ENCODE results near the gene SERPINB13. TPM values are rescaled to one million over a fixed set of nuclear protein-coding genes. Genes with fewer than 3 reads are reported as not detected.

Gene SERPINB13
- total RNA-seq, 1 donor from 2014 or later, result not detected

DNA sequence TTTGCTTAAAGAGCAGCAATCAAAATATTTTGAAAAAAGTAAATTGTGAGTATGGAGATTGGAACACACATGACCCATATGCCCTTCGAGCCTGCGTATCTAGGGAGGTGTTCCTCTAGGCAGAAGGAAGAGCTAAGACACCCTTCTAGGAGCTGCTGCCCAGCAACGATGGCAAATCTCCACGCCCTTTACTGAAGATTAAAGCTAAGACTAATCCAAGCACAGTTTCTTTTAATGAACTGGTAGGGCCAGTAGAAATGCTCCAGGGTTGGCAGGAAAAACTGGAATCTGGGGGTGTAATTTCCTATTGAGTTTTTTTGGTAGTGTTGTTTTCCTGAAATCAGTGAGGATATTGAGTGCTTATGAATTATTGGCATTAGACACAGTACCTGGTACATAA is 712 bp upstream of the SERPINB13 start:
- Mint-ChIP-seq H3K27ac (peak overlapping the region; percentile 17), H3K36me3 (ENCODE audit: insufficient read depth) (no peaks in the 10 kb centered on the region), H3K9me3 (ENCODE audit: low read depth) (no peaks in the 10 kb centered on the region), H3K4me1 (ENCODE audit: low read depth) (peaks cover 3% of the 10 kb centered on the region), H3K27me3 (no peaks in the 10 kb centered on the region), H3K4me3 (ENCODE audit: low read depth) (no peak overlapping the region)
- TF ChIP-seq, protein P1, sequence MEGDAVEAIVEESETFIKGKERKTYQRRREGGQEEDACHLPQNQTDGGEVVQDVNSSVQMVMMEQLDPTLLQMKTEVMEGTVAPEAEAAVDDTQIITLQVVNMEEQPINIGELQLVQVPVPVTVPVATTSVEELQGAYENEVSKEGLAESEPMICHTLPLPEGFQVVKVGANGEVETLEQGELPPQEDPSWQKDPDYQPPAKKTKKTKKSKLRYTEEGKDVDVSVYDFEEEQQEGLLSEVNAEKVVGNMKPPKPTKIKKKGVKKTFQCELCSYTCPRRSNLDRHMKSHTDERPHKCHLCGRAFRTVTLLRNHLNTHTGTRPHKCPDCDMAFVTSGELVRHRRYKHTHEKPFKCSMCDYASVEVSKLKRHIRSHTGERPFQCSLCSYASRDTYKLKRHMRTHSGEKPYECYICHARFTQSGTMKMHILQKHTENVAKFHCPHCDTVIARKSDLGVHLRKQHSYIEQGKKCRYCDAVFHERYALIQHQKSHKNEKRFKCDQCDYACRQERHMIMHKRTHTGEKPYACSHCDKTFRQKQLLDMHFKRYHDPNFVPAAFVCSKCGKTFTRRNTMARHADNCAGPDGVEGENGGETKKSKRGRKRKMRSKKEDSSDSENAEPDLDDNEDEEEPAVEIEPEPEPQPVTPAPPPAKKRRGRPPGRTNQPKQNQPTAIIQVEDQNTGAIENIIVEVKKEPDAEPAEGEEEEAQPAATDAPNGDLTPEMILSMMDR (IDR thresholded peaks at IDR 0.05; ENCODE audit: unreplicated experiment), result no peak
- no peak for DNase-seq (ENCODE audit: low spot score, unreplicated experiment)

DNA sequence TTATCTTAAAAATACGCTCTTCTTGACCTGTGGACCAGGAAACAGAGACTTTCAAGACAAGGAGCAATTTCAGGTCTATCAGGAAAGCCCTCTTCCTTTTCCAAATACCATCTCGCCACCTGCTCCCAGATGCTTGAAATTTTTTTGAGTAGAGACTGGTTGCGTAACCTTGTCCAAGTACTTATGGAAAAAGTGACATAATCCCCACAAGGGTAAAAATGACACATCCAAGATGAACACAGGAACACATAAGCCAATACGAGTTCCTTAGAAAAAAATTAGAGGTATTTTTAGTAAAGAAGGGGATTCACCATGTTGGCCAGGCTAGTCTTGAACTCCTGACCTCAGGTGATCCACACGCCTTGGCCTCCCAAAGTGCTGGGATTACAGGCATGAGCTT is 1.8 kb downstream of the SERPINB13 start:
- TF ChIP-seq, protein P1 (IDR thresholded peaks at IDR 0.05; ENCODE audit: unreplicated experiment), result no peak
- Mint-ChIP-seq H3K4me1 (ENCODE audit: low read depth) (peaks cover 3% of the 10 kb centered on the region), H3K27me3 (no peaks in the 10 kb centered on the region), H3K27ac (no peak overlapping the region), H3K36me3 (ENCODE audit: insufficient read depth) (no peaks in the 10 kb centered on the region), H3K4me3 (ENCODE audit: low read depth) (no peak overlapping the region), H3K9me3 (ENCODE audit: low read depth) (no peaks in the 10 kb centered on the region)
- no peak for DNase-seq (ENCODE audit: low spot score, unreplicated experiment)

DNA sequence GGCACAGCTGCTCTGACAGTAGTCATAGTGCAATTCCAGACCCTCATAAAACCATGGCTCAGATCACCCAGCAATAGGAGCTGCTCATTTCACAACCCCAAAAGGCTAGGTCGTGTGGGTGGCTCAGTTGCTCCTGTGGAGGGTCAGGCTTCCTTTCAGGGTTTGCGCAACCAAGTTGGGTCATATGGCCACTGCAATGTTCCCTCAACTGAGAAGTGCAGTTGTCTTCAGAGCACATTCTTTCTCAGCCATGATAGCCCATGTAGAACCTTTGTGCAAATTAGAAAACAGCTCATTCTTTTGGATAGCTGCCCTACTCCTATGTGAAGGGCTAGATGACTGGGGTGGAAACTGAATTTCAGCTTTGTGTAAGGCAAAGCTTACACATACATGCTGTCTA is 3.2 kb downstream of the SERPINB13 start:
- Mint-ChIP-seq H3K4me1 (ENCODE audit: low read depth) (peaks cover 3% of the 10 kb centered on the region), H3K9me3 (ENCODE audit: low read depth) (no peaks in the 10 kb centered on the region), H3K27ac (no peak overlapping the region), H3K27me3 (no peaks in the 10 kb centered on the region), H3K36me3 (ENCODE audit: insufficient read depth) (no peaks in the 10 kb centered on the region), H3K4me3 (ENCODE audit: low read depth) (no peak overlapping the region)
- no peak for DNase-seq (ENCODE audit: low spot score, unreplicated experiment)
- TF ChIP-seq, protein P1 (IDR thresholded peaks at IDR 0.05; ENCODE audit: unreplicated experiment), result no peak

DNA sequence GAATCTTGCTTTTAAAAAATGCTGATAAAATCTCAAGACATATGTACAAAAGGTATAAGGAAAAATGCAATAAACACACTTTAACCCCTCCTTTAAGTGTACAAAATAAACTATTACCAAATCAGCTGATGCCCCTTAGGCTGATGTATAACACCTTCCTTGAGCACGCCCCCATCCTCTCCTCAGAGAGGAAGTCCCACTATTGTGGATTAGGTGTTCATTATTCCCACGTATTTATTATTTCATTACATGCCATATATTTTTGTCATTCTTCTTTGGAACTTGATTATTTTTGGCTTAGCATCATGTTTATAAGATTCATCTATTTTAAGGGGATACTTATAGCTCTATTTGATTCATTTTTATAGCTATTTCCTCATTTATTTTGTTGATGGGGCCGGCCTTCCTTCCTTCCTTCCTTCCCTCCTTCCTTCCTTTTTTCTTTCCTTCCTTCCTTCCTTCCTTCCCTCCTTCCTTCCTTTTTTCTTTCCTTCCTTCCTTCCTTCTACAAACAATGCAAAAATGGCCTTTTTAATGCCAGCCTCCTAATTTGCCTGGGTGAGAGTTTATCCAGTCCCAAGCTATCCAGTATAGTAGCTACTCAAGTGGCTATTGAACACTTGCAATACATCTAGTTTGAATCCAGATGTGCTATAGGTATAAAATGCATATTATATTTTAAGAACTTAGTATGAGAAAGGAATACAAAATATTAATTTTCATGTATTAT is 4.0 kb downstream of the SERPINB13 start:
- Mint-ChIP-seq H3K9me3 (ENCODE audit: low read depth) (no peaks in the 10 kb centered on the region), H3K4me3 (ENCODE audit: low read depth) (no peak overlapping the region), H3K27me3 (no peaks in the 10 kb centered on the region), H3K4me1 (ENCODE audit: low read depth) (peaks cover 3% of the 10 kb centered on the region), H3K36me3 (ENCODE audit: insufficient read depth) (no peaks in the 10 kb centered on the region), H3K27ac (no peak overlapping the region)
- TF ChIP-seq, protein P1 (IDR thresholded peaks at IDR 0.05; ENCODE audit: unreplicated experiment), result no peak
- DNase-seq (ENCODE audit: low spot score, unreplicated experiment), result no peak

DNA sequence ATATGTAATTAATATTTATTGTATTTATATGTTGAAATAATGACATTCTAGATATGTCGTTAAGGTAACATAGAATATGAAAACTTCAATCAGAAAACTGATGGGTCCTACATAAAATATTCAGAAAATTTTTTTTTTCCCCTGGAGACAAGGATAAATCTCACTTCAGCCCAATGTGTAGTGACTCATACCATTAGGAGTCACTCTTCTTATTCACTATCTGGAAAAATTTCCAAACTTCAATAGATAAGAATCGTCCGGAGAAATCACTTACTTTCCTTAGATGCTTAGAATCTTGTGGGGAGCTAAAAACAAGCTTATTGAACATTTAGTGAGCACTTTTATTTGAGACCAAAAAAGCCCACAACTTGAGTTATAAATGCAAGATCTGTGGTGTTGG is 4.6 kb downstream of the SERPINB13 start:
- DNase-seq (ENCODE audit: low spot score, unreplicated experiment), result no peak
- H3K27me3 Mint-ChIP-seq, result no peaks in the 10 kb centered on the region
- no peak overlapping the region for H3K4me3 Mint-ChIP-seq (ENCODE audit: low read depth)
- TF ChIP-seq, protein P1 (IDR thresholded peaks at IDR 0.05; ENCODE audit: unreplicated experiment), result no peak
- H3K9me3 Mint-ChIP-seq (ENCODE audit: low read depth), result no peaks in the 10 kb centered on the region
- H3K27ac Mint-ChIP-seq, result no peak overlapping the region
- H3K36me3 Mint-ChIP-seq (ENCODE audit: insufficient read depth), result no peaks in the 10 kb centered on the region
- H3K4me1 Mint-ChIP-seq (ENCODE audit: low read depth), result peaks cover 3% of the 10 kb centered on the region

Measured in progenitor cell of endocrine pancreas (in vitro differentiated cells).